Adrenal gland (tissue), 12 donors: ENCODE data around the gene PCDHGA5. TPM values are rescaled to one million over a fixed set of nuclear protein-coding genes. Genes with fewer than 3 reads are reported as not detected.

ENCODE experiments used
- DNase-seq, 7 donors: peaks; one replicate each; pipeline ENCODE4 v3.0.0-alpha.2; 2019 to 2020
- H3K27ac ChIP-seq, 5 donors: fragments of 200-600 bp; sonication (generic) in 4 of 5; 1 replicate in 3 of 5; 2 replicates in 2 of 5; pipeline versions ENCODE4 v1.5.1 to v1.8.0; 2016 to 2020; ENCODE audit warnings: mild to moderate bottlenecking in 1 of 5
- H3K27me3 ChIP-seq: fragments of 200-600 bp; 2 replicates; pipeline ENCODE4 v1.8.0; 2021
- H3K36me3 ChIP-seq, 2 donors: fragments of 200-600 bp; replicated peaks in 1 of 2; 1 replicate in 1 of 2; 2 replicates in 1 of 2; pipeline versions ENCODE4 v1.5.1 to v1.8.0; 2018 to 2022
- H3K4me1 ChIP-seq, 2 donors: fragments of 200-600 bp; replicated peaks in 1 of 2; 1 replicate in 1 of 2; 2 replicates in 1 of 2; pipeline versions ENCODE4 v1.5.1 to v1.8.0; 2018 to 2021
- H3K4me3 ChIP-seq, 4 donors: fragments of 200-600 bp; sonication (generic) in 3 of 4; one replicate each; pipeline ENCODE4 v1.5.1; 2016 to 2018
- H3K9me3 ChIP-seq, 3 donors: fragments of 200-600 bp; sonication (generic) in 1 of 3; replicated peaks in 1 of 3; 1 replicate in 2 of 3; 2 replicates in 1 of 3; pipeline versions ENCODE4 v1.5.1 to v1.8.0; 2016 to 2021
- POLR2A ChIP-seq, 2 donors: fragments of 450-650 bp; IDR thresholded peaks; one replicate each; pipeline ENCODE4 v1.6.1; 2017; ENCODE audit warnings: antibody characterized with exemption in 2 of 2, mild to moderate bottlenecking in 2 of 2, moderate library complexity in 1 of 2
- WGBS, 4 donors: extraction: QIAGEN DNeasy Blood & Tissue Kit in 2 of 4; methylation state at CpG; one replicate each; pipeline versions ENCODE4 v1.1.5 to v1.1.7; 2013 to 2017; 5-methylcytosine and 5-hydroxymethylcytosine counted together
- intact Hi-C, 2 donors: fragments of 100-400 bp; cut with DNase I; formaldehyde crosslinking; loops; one replicate each; pipeline versions ENCODE4 v1.14.1 to v1.15.0; 2022 to 2023
- polyA plus RNA-seq, 3 donors: library from polyadenylated mRNA; stranded (reverse); fragments of 200-250 nt in 2 of 3; fragments of 350-450 nt in 1 of 3; fragmentation: Illumina TruSeq in 1 of 3; extraction: RNeasy Lipid Tissue Mini Kit (QIAGEN cat#74804) in 1 of 3; gene quantifications; one replicate each; pipeline ENCODE4 v1.2.3, GENCODE V29; 2013 to 2014
- total RNA-seq, 9 donors: library from RNA; depleted of rRNA in 4 of 9; stranded (reverse); fragments of >200 nt in 4 of 9; fragments of 120-200 nt in 1 of 9; fragmentation: NEBNext Ultra II Directional in 1 of 9; extraction: Animal tissue kit (Norgen Biotek cat#: 25700) in 1 of 9; gene quantifications; one replicate each; pipeline versions ENCODE4 v1.1.0 to v1.2.4, GENCODE V29; 2013 to 2023
- TF ChIP-seq, protein P1 (sequence below), 6 experiments: fragments of 450-650 bp in 4 of 6; fragments of 200-600 bp in 2 of 6; sonication (generic) in 1 of 6; IDR thresholded peaks; 1 replicate in 5 of 6; 2 replicates in 1 of 6; pipeline versions ENCODE4 v1.5.1 to v1.8.0; 2016 to 2021; ENCODE audit warnings: antibody characterized with exemption in 6 of 6, mild to moderate bottlenecking in 2 of 6, moderate library complexity in 1 of 6
- donor health status: healthy with polysubstance abuse.
- donor health status: Bipolar disorder and iron deficiency.
- donor health status: DM: yes; HTN: yes; CAD: no.
- donor health status: DM: no; HTN: no; CAD: no.
- donor health status: DM: no; HTN: no; CAD: no.
- donor health status: DM: yes; HTN: yes; CAD: no.

PCDHGA5 gene
- total and polyA plus RNA-seq, 12 donors, result 0.24 to 5.9 (median 1.7) TPM

DNA sequence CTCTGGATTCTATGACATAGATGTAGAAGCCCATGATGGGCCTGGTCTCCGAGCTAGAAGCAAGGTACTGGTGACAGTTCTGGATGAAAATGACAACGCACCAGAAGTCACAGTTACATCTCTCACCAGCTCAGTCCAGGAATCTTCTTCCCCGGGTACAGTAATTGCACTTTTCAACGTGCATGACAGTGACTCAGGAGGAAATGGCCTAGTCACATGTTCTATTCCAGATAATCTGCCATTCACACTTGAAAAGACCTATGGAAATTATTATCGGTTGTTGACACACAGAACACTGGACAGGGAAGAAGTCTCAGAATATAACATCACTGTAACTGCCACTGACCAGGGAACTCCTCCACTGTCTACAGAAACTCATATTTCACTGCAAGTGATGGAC lies 7.8 kb upstream of the PCDHGA5 start:
- TF ChIP-seq, protein P1, sequence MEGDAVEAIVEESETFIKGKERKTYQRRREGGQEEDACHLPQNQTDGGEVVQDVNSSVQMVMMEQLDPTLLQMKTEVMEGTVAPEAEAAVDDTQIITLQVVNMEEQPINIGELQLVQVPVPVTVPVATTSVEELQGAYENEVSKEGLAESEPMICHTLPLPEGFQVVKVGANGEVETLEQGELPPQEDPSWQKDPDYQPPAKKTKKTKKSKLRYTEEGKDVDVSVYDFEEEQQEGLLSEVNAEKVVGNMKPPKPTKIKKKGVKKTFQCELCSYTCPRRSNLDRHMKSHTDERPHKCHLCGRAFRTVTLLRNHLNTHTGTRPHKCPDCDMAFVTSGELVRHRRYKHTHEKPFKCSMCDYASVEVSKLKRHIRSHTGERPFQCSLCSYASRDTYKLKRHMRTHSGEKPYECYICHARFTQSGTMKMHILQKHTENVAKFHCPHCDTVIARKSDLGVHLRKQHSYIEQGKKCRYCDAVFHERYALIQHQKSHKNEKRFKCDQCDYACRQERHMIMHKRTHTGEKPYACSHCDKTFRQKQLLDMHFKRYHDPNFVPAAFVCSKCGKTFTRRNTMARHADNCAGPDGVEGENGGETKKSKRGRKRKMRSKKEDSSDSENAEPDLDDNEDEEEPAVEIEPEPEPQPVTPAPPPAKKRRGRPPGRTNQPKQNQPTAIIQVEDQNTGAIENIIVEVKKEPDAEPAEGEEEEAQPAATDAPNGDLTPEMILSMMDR (IDR thresholded peaks at IDR 0.05), result no peak
- TF ChIP-seq POLR2A (IDR thresholded peaks at IDR 0.05), result no peak
- 64 to 80% (median 71%) methylated on average over 5 of the region's 5 CpGs for WGBS, 4 donors
- intact Hi-C loops, result no loop called here
- H3K27me3 ChIP-seq, result no peaks in the 10 kb centered on the region
- H3K9me3 ChIP-seq, result peaks cover 0 to 20% (median 14%) of the 10 kb centered on the region in 3 donors
- no peak for DNase-seq
- H3K36me3 ChIP-seq, result no peaks in the 10 kb centered on the region
- no peak overlapping the region for H3K27ac ChIP-seq
- H3K4me3 ChIP-seq, result no peak overlapping the region
- no peaks in the 10 kb centered on the region for H3K4me1 ChIP-seq

DNA sequence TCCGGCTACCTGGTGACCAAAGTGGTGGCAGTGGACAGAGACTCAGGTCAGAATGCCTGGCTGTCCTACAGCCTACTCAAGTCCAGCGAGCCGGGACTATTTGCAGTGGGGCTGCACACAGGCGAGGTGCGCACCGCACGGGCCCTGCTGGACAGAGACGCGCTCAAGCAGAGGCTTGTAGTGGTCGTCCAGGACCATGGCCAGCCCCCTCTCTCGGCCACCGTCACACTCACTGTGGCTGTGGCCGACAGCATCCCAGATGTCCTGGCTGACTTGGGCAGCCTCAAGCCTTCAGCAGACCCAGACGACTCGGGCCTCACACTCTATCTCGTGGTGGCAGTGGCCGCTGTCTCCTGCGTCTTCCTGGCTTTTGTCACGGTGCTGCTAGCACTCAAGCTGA lies 7.0 kb upstream of the PCDHGA5 start:
- Histone ChIP-seq H3K4me3 (no peak overlapping the region), H3K36me3 (no peaks in the 10 kb centered on the region), H3K27ac (no peak overlapping the region), H3K4me1 (no peaks in the 10 kb centered on the region), H3K27me3 (no peaks in the 10 kb centered on the region), H3K9me3 (peaks cover 0 to 24% (median 14%) of the 10 kb centered on the region in 3 donors)
- intact Hi-C loops, result no loop called here
- WGBS, 4 donors, result 42 to 93% (median 63%) methylated on average over 3 to 19 of the region's 19 CpGs
- TF ChIP-seq POLR2A (IDR thresholded peaks at IDR 0.05), result no peak
- TF ChIP-seq, protein P1 (IDR thresholded peaks at IDR 0.05), result no peak
- no peak for DNase-seq

DNA sequence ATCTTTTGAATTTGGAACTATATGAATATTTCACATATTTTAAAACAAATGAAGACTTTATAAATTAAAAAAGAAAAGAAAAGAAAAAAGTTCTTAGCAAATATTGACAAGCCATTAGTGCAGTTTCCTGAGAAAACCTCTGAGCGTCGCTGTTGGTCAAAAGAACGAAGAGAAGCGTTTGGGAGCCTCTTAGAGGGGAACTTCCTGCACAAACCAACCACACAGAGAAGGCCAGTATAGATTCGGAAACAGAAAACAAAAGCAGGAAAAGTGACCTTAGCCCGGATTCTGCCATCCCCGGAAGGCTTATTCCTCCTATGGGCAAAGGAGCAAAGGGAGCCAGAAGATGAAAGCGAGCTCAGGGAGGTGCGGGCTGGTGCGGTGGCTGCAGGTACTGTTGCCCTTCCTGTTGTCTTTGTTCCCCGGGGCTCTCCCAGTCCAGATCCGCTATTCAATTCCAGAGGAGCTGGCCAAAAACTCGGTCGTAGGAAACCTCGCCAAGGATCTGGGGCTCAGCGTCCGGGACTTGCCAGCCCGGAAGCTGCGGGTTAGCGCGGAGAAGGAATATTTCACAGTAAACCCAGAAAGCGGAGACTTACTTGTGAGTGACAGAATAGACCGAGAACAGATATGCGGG lies 4.1 kb upstream of the PCDHGA5 start, which contains the start of gene PCDHGB2:
TSS of gene PCDHGB2 (plus strand) at position 205 of the 637 bp plus-strand sequence. CDS start at position 347, 142 bp downstream.
- no peak for DNase-seq
- H3K27ac ChIP-seq, result no peak within 1 kb of the TSS
- 13 to 26% (median 15%) methylated on average over 15 to 24 of the region's 24 CpGs for WGBS, 4 donors

DNA sequence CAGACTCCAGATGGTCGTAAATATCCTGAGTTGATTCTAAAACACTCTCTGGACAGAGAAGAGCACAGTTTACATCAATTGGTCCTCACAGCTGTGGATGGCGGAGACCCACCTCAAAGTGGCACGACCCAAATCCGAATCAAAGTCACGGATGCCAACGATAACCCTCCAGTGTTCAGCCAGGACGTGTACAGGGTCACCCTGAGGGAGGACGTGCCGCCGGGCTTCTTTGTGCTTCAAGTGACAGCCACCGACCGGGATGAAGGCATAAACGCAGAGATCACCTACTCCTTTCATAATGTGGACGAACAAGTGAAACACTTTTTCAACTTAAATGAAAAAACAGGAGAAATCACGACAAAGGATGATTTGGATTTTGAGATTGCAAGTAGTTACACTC lies 3.3 kb upstream of the PCDHGA5 start:
- Histone ChIP-seq H3K4me3 (no peak overlapping the region), H3K4me1 (no peaks in the 10 kb centered on the region), H3K36me3 (no peaks in the 10 kb centered on the region), H3K9me3 (peaks cover 0 to 51% (median 10%) of the 10 kb centered on the region in 3 donors), H3K27ac (no peak overlapping the region), H3K27me3 (no peaks in the 10 kb centered on the region)
- intact Hi-C loops, result no loop called here
- WGBS, 4 donors, result 29 to 43% (median 33%) methylated on average over 13 to 15 of the region's 15 CpGs
- TF ChIP-seq, protein P1 (IDR thresholded peaks at IDR 0.05), result no peak
- TF ChIP-seq POLR2A (IDR thresholded peaks at IDR 0.05), result no peak
- no peak for DNase-seq

More for the DNA sequence above, 4.1 kb upstream of the PCDHGA5 start, which contains the start of gene PCDHGB2:
- Histone ChIP-seq H3K4me3 (no peak within 1 kb of the TSS), H3K9me3 (peaks cover 0 to 43% (median 10%) of the 10 kb centered on the region in 3 donors), H3K36me3 (no peaks in the 10 kb centered on the region), H3K4me1 (no peaks in the 10 kb centered on the region), H3K27me3 (no peaks in the 10 kb centered on the region)
- intact Hi-C loops, result no loop called here
- TF ChIP-seq POLR2A (IDR thresholded peaks at IDR 0.05), result no peak
- TF ChIP-seq, protein P1 (IDR thresholded peaks at IDR 0.05), result peak in 3 of 6 experiments; percentile 6 to 23 (median 16)
